ENCODE results near the gene ELL. TPM values are rescaled to one million over a fixed set of nuclear protein-coding genes. Genes with fewer than 3 reads are reported as not detected.

ELL gene
- total RNA-seq, 4 donors from 2014 or later: 21.8 to 30.8 (median 27.3) TPM

DNA sequence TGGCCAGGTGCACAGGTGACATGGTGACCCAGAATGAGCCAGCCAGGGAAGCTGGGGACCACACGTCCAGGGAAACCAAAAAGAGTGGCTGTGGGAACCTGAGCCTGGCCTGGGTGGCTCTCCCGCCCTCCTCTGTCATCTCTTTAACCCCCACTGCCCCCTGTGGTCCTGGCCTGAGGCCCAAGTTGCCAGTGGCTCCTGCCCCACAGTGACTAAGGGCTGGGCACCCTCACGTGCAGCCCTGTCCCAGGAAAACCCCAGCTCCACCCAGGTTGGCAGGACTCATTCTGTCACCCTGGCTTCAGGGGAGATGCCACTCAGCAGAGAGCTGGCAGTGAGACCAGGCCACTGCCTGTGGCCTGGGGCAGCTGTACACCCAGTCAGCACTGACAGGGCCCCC lies 53.4 kb downstream of the ELL start:
- Histone ChIP-seq H3K36me3 (peaks cover 0 to 17% of the 10 kb centered on the region in 2 donors), H3K4me1 (peaks cover 71 to 83% of the 10 kb centered on the region in 2 donors), H3K27ac (peak overlapping the region; percentile 89 to 96 (median 94)), H3K4me3 (no peak overlapping the region), H3K27me3 (no peaks in the 10 kb centered on the region), H3K9me3 (no peaks in the 10 kb centered on the region)
- DNase-seq (peak; percentile 87 to 96), ATAC-seq (peak; percentile 69)
- intact Hi-C loops (cut with DNase I; ENCODE audit: low total_unique reads): loop anchor here (1.0 to 5.0 kb wide), 3 partner anchors 34 to 89 kb away; partner anchors contain the start of gene KXD1
- in situ Hi-C loops (cut with MboI; ENCODE audit: low sequenced_read_pairs in 4 of 4): loop anchor here in 3 of 4 donors (5.0 to 25.0 kb wide), 5 partner anchors 49 to 369 kb away; partner anchors contain the start of genes UBA52 (in 2 of the 3), UPF1 (in 2 of the 3), CRTC1 (in 1 of the 3) and KXD1 (in 1 of the 3)
- TF ChIP-seq, protein P1, sequence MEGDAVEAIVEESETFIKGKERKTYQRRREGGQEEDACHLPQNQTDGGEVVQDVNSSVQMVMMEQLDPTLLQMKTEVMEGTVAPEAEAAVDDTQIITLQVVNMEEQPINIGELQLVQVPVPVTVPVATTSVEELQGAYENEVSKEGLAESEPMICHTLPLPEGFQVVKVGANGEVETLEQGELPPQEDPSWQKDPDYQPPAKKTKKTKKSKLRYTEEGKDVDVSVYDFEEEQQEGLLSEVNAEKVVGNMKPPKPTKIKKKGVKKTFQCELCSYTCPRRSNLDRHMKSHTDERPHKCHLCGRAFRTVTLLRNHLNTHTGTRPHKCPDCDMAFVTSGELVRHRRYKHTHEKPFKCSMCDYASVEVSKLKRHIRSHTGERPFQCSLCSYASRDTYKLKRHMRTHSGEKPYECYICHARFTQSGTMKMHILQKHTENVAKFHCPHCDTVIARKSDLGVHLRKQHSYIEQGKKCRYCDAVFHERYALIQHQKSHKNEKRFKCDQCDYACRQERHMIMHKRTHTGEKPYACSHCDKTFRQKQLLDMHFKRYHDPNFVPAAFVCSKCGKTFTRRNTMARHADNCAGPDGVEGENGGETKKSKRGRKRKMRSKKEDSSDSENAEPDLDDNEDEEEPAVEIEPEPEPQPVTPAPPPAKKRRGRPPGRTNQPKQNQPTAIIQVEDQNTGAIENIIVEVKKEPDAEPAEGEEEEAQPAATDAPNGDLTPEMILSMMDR (IDR thresholded peaks at IDR 0.05 in 4 of 5, conservative IDR thresholded peaks at IDR 0.05 in 1 of 5): no peak
- peak; percentile 47 to 56 for TF ChIP-seq POLR2A (IDR thresholded peaks at IDR 0.05)

DNA sequence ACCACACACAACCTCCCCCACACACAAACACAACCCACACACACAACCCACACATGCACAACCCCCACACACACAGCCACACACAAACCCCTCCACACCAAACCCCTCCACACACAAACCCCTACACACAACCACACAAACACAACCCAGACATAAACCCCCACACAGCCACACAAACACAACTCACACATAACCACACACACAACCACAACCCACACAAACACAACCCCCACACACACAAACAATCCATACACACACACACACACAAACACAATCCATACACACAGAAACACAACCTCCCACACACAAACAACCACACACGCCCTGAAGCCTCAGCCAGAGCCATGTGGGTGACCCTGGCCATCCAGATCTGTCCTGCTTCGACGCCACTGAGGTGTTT lies 53.9 kb downstream of the ELL start:
- DNase-seq (no peak), ATAC-seq (no peak)
- H3K4me3 ChIP-seq: no peak overlapping the region
- no peak for TF ChIP-seq POLR2A (IDR thresholded peaks at IDR 0.05)
- TF ChIP-seq, protein P1 (IDR thresholded peaks at IDR 0.05 in 4 of 5, conservative IDR thresholded peaks at IDR 0.05 in 1 of 5): no peak
- H3K4me1 ChIP-seq: peaks cover 69 to 81% of the 10 kb centered on the region in 2 donors
- intact Hi-C loops (cut with DNase I; ENCODE audit: low total_unique reads): loop anchor here (1.0 to 5.0 kb wide), 3 partner anchors 34 to 89 kb away; partner anchors contain the start of gene KXD1
- H3K9me3 ChIP-seq: no peaks in the 10 kb centered on the region
- H3K27ac ChIP-seq: peak overlapping the region; percentile 89 to 96 (median 94)
- in situ Hi-C loops (cut with MboI; ENCODE audit: low sequenced_read_pairs in 4 of 4): loop anchor here in 3 of 4 donors (5.0 to 25.0 kb wide), 5 partner anchors 49 to 369 kb away; partner anchors contain the start of genes UBA52 (in 2 of the 3), UPF1 (in 2 of the 3), CRTC1 (in 1 of the 3) and KXD1 (in 1 of the 3)
- peaks cover 0 to 17% of the 10 kb centered on the region in 2 donors for H3K36me3 ChIP-seq
- no peaks in the 10 kb centered on the region for H3K27me3 ChIP-seq

DNA sequence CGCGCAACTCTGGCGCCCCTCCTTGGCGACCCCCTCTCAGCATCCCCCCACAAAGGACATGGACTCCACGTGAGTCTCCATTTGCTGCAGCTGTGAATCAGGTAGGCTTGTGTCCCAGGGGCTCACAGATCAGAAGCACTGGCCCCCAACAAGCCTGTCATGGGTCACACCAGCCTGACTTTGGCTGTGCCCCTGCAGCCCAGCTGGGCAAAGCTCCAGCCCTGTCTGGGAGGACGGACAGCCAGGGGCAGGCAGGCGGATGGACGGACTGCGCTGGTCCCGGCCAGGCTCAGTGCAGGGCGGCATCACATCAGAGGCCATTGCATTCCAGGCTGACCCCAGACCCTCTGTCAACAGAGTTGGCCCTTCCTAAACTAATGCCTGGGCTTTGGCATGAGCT lies 55.5 kb downstream of the ELL start:
- TF ChIP-seq, protein P1 (IDR thresholded peaks at IDR 0.05 in 4 of 5, conservative IDR thresholded peaks at IDR 0.05 in 1 of 5): no peak
- H3K36me3 ChIP-seq: peaks cover 0 to 12% of the 10 kb centered on the region in 2 donors
- peaks cover 78 to 92% of the 10 kb centered on the region in 2 donors for H3K4me1 ChIP-seq
- peak overlapping the region; percentile 89 to 96 (median 94) for H3K27ac ChIP-seq
- H3K9me3 ChIP-seq: no peaks in the 10 kb centered on the region
- intact Hi-C loops (cut with DNase I; ENCODE audit: low total_unique reads): loop anchor here (5.0 kb wide), 1 partner anchor 91 kb away; the partner anchor contains the start of gene KXD1
- ATAC-seq: no peak
- no peak for DNase-seq
- H3K27me3 ChIP-seq: no peaks in the 10 kb centered on the region
- in situ Hi-C loops (cut with MboI; ENCODE audit: low sequenced_read_pairs in 4 of 4): loop anchor here in 3 of 4 donors (5.0 to 25.0 kb wide), 5 partner anchors 51 to 371 kb away; partner anchors contain the start of genes UBA52 (in 2 of the 3), UPF1 (in 2 of the 3), CRTC1 (in 1 of the 3) and KXD1 (in 1 of the 3)
- H3K4me3 ChIP-seq: no peak overlapping the region

DNA sequence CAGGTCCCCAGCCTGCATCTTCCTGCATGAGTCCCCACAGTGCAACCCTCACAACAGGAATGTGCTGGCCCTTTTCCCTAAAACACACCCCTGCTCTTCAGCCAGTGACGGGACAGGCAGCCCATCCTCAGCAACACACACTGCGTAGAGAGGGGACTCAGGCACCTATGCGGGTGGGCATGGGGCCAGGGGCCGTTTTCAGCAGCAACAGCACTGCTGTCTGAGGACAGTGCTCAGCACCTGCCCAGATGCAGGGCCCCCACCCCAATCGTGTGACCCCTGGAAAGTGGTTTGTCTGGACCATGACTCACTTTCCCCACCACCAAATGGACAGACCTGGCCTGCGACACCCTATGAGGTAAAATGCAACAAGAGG lies 55.9 kb downstream of the ELL start:
- H3K9me3 ChIP-seq: no peaks in the 10 kb centered on the region
- TF ChIP-seq, protein P1 (IDR thresholded peaks at IDR 0.05 in 4 of 5, conservative IDR thresholded peaks at IDR 0.05 in 1 of 5): no peak
- no peak for TF ChIP-seq POLR2A (IDR thresholded peaks at IDR 0.05)
- intact Hi-C loops (cut with DNase I; ENCODE audit: low total_unique reads) (loop anchor here (5.0 kb wide), 1 partner anchor 91 kb away; the partner anchor contains the start of gene KXD1), in situ Hi-C loops (cut with MboI; ENCODE audit: low sequenced_read_pairs in 4 of 4) (loop anchor here in 3 of 4 donors (5.0 to 25.0 kb wide), 5 partner anchors 51 to 371 kb away; partner anchors contain the start of genes UBA52 (in 2 of the 3), UPF1 (in 2 of the 3), CRTC1 (in 1 of the 3) and KXD1 (in 1 of the 3))
- peak overlapping the region; percentile 89 to 96 (median 94) for H3K27ac ChIP-seq
- peaks cover 82 to 94% of the 10 kb centered on the region in 2 donors for H3K4me1 ChIP-seq
- ATAC-seq: no peak
- peaks cover 0 to 12% of the 10 kb centered on the region in 2 donors for H3K36me3 ChIP-seq
- no peak for DNase-seq
- no peaks in the 10 kb centered on the region for H3K27me3 ChIP-seq
- no peak overlapping the region for H3K4me3 ChIP-seq
